ENCODE measurements around the gene KEL.

The KEL gene

GRCh38 chr7:142910031-142910433 lies 52.1 kb downstream of the KEL start:
- no peak for TF ChIP-seq CTCF (conservative IDR thresholded peaks at IDR 0.05; ENCODE audit: low read depth, low read length)
- Histone ChIP-seq H3K4me3 (IDR thresholded peaks at IDR 0.05; ENCODE audit: insufficient read depth, low read depth, low read length) (no peak overlapping the region), H3K27ac (no peak overlapping the region), H4K20me1 (ENCODE audit: insufficient read depth) (no peaks in the 10 kb centered on the region), H3K27me3 (ENCODE audit: insufficient read depth, low read depth) (no peaks in the 10 kb centered on the region), H3K4me1 (ENCODE audit: low read depth, poor library complexity, severe bottlenecking) (peaks cover 20% of the 10 kb centered on the region), H3K4me2 (no peak overlapping the region), H3K9ac (no peak overlapping the region), H2AFZ (ENCODE audit: low read depth) (no peak overlapping the region), H3K79me2 (ENCODE audit: insufficient read depth, low read depth) (no peaks in the 10 kb centered on the region), H3K36me3 (ENCODE audit: insufficient read depth) (no peaks in the 10 kb centered on the region)

GRCh38 chr7:142908921-142909890 lies 53.0 kb downstream of the KEL start:
- Histone ChIP-seq H2AFZ (ENCODE audit: low read depth) (no peak overlapping the region), H3K4me2 (no peak overlapping the region)

GRCh38 chr7:142908290-142908689 lies 53.9 kb downstream of the KEL start:
- H3K79me2 ChIP-seq (ENCODE audit: insufficient read depth, low read depth), result no peaks in the 10 kb centered on the region
- no peak overlapping the region for H2AFZ ChIP-seq (ENCODE audit: low read depth)
- H3K4me2 ChIP-seq, result no peak overlapping the region
- H3K4me1 ChIP-seq (ENCODE audit: low read depth, poor library complexity, severe bottlenecking), result peaks cover 20% of the 10 kb centered on the region
- no peaks in the 10 kb centered on the region for H3K36me3 ChIP-seq (ENCODE audit: insufficient read depth)
- H3K4me3 ChIP-seq (IDR thresholded peaks at IDR 0.05; ENCODE audit: insufficient read depth, low read depth, low read length), result no peak overlapping the region
- no peaks in the 10 kb centered on the region for H4K20me1 ChIP-seq (ENCODE audit: insufficient read depth)
- no peaks in the 10 kb centered on the region for H3K27me3 ChIP-seq (ENCODE audit: insufficient read depth, low read depth)
- H3K27ac ChIP-seq, result no peak overlapping the region
- H3K9ac ChIP-seq, result no peak overlapping the region
- TF ChIP-seq CTCF (conservative IDR thresholded peaks at IDR 0.05; ENCODE audit: low read depth, low read length), result 0 out of 2 replicates have a peak, but pooled peaks have one; percentile 10

More at GRCh38 chr7:142908921-142909890, 53.0 kb downstream of the KEL start:
- no peaks in the 10 kb centered on the region for H3K27me3 ChIP-seq (ENCODE audit: insufficient read depth, low read depth)
- H3K4me1 ChIP-seq (ENCODE audit: low read depth, poor library complexity, severe bottlenecking), result peaks cover 20% of the 10 kb centered on the region
- TF ChIP-seq CTCF (conservative IDR thresholded peaks at IDR 0.05; ENCODE audit: low read depth, low read length), result peak; percentile 62
- no peak overlapping the region for H3K9ac ChIP-seq
- no peak overlapping the region for H3K4me3 ChIP-seq (IDR thresholded peaks at IDR 0.05; ENCODE audit: insufficient read depth, low read depth, low read length)
- no peaks in the 10 kb centered on the region for H3K79me2 ChIP-seq (ENCODE audit: insufficient read depth, low read depth)
- H3K27ac ChIP-seq, result no peak overlapping the region
- H4K20me1 ChIP-seq (ENCODE audit: insufficient read depth), result no peaks in the 10 kb centered on the region
- H3K36me3 ChIP-seq (ENCODE audit: insufficient read depth), result no peaks in the 10 kb centered on the region

- H3K36me3 ChIP-seq (ENCODE audit: insufficient read depth), result no peaks in the 10 kb centered on the region
- H3K4me3 ChIP-seq (IDR thresholded peaks at IDR 0.05; ENCODE audit: insufficient read depth, low read depth, low read length), result no peak overlapping the region
- H3K27ac ChIP-seq, result peak overlapping the region; percentile 3; the same call in 1 of the 2 replicates
- peaks cover 20% of the 10 kb centered on the region for H3K4me1 ChIP-seq (ENCODE audit: low read depth, poor library complexity, severe bottlenecking)
- H3K27me3 ChIP-seq (ENCODE audit: insufficient read depth, low read depth), result no peaks in the 10 kb centered on the region
- no peak overlapping the region for H2AFZ ChIP-seq (ENCODE audit: low read depth)
- H3K79me2 ChIP-seq (ENCODE audit: insufficient read depth, low read depth), result no peaks in the 10 kb centered on the region
- no peaks in the 10 kb centered on the region for H4K20me1 ChIP-seq (ENCODE audit: insufficient read depth)
- peak overlapping the region; percentile 41; the same call in 1 of the 2 replicates for H3K4me2 ChIP-seq
- H3K9ac ChIP-seq, result no peak overlapping the region
- no peak for TF ChIP-seq CTCF (conservative IDR thresholded peaks at IDR 0.05; ENCODE audit: low read depth, low read length)
Measured at GRCh38 chr7:142906643-142907042, 55.5 kb downstream of the KEL start.

All from KMS-11 (cell line).